Psoas muscle (tissue), 8 donors: Measurements from ENCODE around the gene CHRND. TPM values are rescaled to one million over a fixed set of nuclear protein-coding genes. Genes with fewer than 3 reads are reported as not detected.
A peak's percentile ranks its signal among the peaks of the same experiment; 100 is the strongest.

Experiments used
- ATAC-seq, 4 donors: fragments of 200-7000 bp; cut with Tn5 transposase; one replicate each; pipeline ENCODE4 v1.9.1; 2020; ENCODE audit warnings: moderate library complexity in 3 of 4, mild to moderate bottlenecking in 2 of 4
- DNase-seq, 2 donors: peaks; one replicate each; pipeline ENCODE4 v3.0.0-alpha.2; 2020
- H3K27ac ChIP-seq: fragments of 200-600 bp; one replicate; pipeline ENCODE4 v1.8.0; 2022
- H3K27me3 ChIP-seq, 3 donors: fragments of 200-600 bp in 1 of 3; one replicate each; pipeline versions ENCODE4 v1.6.1 to v1.8.0; 2013 to 2022; ENCODE audit warnings: low read length in 2 of 3, mild to moderate bottlenecking in 2 of 3, moderate library complexity in 1 of 3; ENCODE audit not compliant: insufficient read depth in 3 of 3
- H3K36me3 ChIP-seq, 2 donors: fragments of 200-600 bp in 1 of 2; one replicate each; pipeline versions ENCODE4 v1.6.1 to v1.8.0; 2013 to 2022; ENCODE audit warnings: low read depth in 1 of 2, mild to moderate bottlenecking in 1 of 2, moderate library complexity in 1 of 2; ENCODE audit not compliant: insufficient read depth in 1 of 2
- H3K4me1 ChIP-seq: fragments of 200-600 bp; one replicate; pipeline ENCODE4 v1.8.0; 2022
- H3K4me3 ChIP-seq: fragments of 200-600 bp; one replicate; pipeline ENCODE4 v1.8.0; 2022; ENCODE audit warnings: mild to moderate bottlenecking
- H3K9me3 ChIP-seq: fragments of 200-600 bp; one replicate; pipeline ENCODE4 v1.8.0; 2022
- CTCF ChIP-seq: fragments of 200-600 bp; IDR thresholded peaks from one replicate; pipeline ENCODE4 v1.8.0; 2022; ENCODE audit warnings: antibody characterized with exemption
- WGBS, 3 donors: extraction: QIAGEN DNeasy Blood & Tissue Kit; methylation state at CpG; one replicate each; pipeline versions ENCODE4 v1.1.6 to v1.1.7; 2013; 5-methylcytosine and 5-hydroxymethylcytosine counted together
- intact Hi-C, 2 donors: fragments of 100-400 bp; cut with DNase I; formaldehyde crosslinking; loops; one replicate each; pipeline versions ENCODE4 v1.11.0 to v1.14.2; 2022
- polyA plus RNA-seq, 3 donors: library from polyadenylated mRNA; stranded (reverse); fragments of 200-250 nt; gene quantifications; one replicate each; pipeline ENCODE4 v1.2.3, GENCODE V29; 2013
- total RNA-seq, 4 donors: library from RNA; stranded (reverse); fragmentation: NEBNext Ultra II Directional in 2 of 4; extraction: Animal tissue kit (Norgen Biotek cat#: 25700) in 2 of 4; gene quantifications; one replicate each; pipeline versions ENCODE4 v1.2.1 to v1.2.4, GENCODE V29; 2021 to 2023
- donor health status: healthy with polysubstance abuse.
- donor health status: DM: no; HTN: no; CAD: no; lungs with moderate emphysema.
- donor health status: Bipolar disorder and iron deficiency.
- donor health status: healthy.
- donor health status: DM: yes; HTN: yes; CAD: no.
- donor health status: DM: no; HTN: no; CAD: no.
- donor health status: DM: no; HTN: no; CAD: no.
- donor health status: DM: yes; HTN: yes; CAD: no.

CHRND gene
- total and polyA plus RNA-seq, 7 donors = 6.5 to 300 (median 58.8) TPM

DNA sequence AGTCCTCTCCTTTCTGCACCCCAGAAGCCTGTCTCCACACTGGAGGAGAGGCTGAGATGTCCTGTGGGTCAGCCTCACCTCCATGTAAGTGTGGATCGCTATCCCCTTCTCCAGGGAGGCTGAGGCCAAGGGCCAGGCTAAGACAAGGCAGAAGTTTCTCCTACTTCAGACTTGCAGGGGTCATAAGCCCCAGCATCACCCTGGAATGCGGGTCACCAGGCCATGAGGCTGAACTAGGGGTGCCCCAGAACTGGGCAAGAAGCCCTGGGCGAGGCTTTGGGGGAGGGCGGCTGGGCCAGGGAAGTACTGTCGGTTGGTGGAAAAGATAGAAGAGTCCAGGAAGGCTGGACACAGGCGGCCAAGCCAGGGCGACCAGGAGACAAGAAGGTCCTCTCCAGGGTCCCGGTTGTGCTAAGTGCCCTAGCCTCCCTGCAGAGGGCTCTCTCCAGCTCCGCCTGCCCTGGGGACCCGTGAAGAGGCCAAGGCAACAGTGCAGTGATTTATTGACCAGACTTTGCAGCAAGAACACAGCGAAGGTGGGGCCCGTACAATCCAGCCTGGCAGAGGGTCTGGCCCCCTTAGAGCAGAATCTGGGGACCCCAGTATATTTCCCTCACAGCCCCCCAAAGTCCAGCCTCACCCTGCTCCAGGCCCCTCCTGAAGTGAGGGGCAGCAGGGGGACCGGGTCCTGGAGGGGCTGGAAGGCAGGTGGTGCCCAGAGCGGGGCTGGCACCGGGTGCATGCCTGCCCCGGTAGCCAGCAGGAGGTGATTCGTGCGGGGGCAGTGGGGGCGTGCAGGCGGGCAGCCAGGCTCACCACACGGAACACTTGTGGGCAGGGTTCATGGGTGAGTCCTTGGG is 46.4 kb upstream of the CHRND start:
- H3K9me3 ChIP-seq = no peaks in the 10 kb centered on the region
- no peak overlapping the region for H3K27ac ChIP-seq
- WGBS, 3 donors = 74 to 75% (median 74%) methylated on average over 18 to 21 of the region's 21 CpGs
- TF ChIP-seq CTCF = no peak
- H3K36me3 ChIP-seq = no peaks in the 10 kb centered on the region
- ATAC-seq (peak in 2 of 4 donors; percentile 39 to 45), DNase-seq (peak in 1 of 2 donors; percentile 31)
- no peaks in the 10 kb centered on the region for H3K4me1 ChIP-seq
- intact Hi-C loops = no loop called here
- peaks cover 0 to 14% (median 1%) of the 10 kb centered on the region in 3 donors for H3K27me3 ChIP-seq
- no peak overlapping the region for H3K4me3 ChIP-seq

GRCh38 chr2:232480201-232481190 is 45.5 kb upstream of the CHRND start:
- no peak for ATAC-seq
- peak in 1 of 2 donors; percentile 42 for DNase-seq
- no peak overlapping the region for H3K4me3 ChIP-seq
- no peak for TF ChIP-seq CTCF
- no peak overlapping the region for H3K27ac ChIP-seq
- no peaks in the 10 kb centered on the region for H3K36me3 ChIP-seq
- 85 to 87% (median 87%) methylated on average over 21 to 26 of the region's 26 CpGs for WGBS, 3 donors
- intact Hi-C loops = no loop called here
- no peaks in the 10 kb centered on the region for H3K9me3 ChIP-seq
- peaks cover 0 to 23% (median 1%) of the 10 kb centered on the region in 3 donors for H3K27me3 ChIP-seq
- H3K4me1 ChIP-seq = no peaks in the 10 kb centered on the region

- Histone ChIP-seq H3K27me3 (peaks cover 0 to 34% (median 11%) of the 10 kb centered on the region in 3 donors), H3K36me3 (no peaks in the 10 kb centered on the region), H3K9me3 (no peaks in the 10 kb centered on the region), H3K4me1 (no peaks in the 10 kb centered on the region), H3K4me3 (no peak overlapping the region), H3K27ac (no peak overlapping the region)
- intact Hi-C loops = no loop called here
- DNase-seq = peak in 1 of 2 donors; percentile 17
- TF ChIP-seq CTCF = no peak
- ATAC-seq = no peak
- 89 to 95% (median 91%) methylated on average over 29 of the region's 29 CpGs for WGBS, 3 donors
Observed at GRCh38 chr2:232481322-232482140, 44.4 kb upstream of the CHRND start.
